HCT116 (cell line): ENCODE results near the gene CHTF18. TPM values are rescaled to one million over a fixed set of nuclear protein-coding genes. Genes with fewer than 3 reads are reported as not detected.

ENCODE experiments used
- ATAC-seq: fragments of 200-7000 bp; cut with Tn5 transposase; 2 replicates; pipeline ENCODE4 v1.9.1; 2020; ENCODE audit warnings: mild to moderate bottlenecking, moderate library complexity
- BruUV-seq: library from RNA; stranded (reverse); fragments of 400-500 nt; replicated peaks from 2 replicates; lab custom pipeline; 2021; lab: Mats Ljungman, UMichigan
- CTCF ChIA-PET: fragments of 300-600 bp; sonication (Branson Sonifier 250); formaldehyde crosslinking; loops from one replicate; lab custom pipeline; 2021; ENCODE audit warnings: antibody characterized with exemption; lab: Charles Lee
- POLR2A ChIA-PET: fragments of 300-600, 350-600 bp; sonication (Branson Sonifier 250); formaldehyde crosslinking; loops from one replicate; lab custom pipeline; 2021; ENCODE audit warnings: antibody characterized with exemption; lab: Charles Lee
- RAD21 ChIA-PET, 2 experiments: fragments of 300-600 bp; sonication (Branson Sonifier 250); formaldehyde crosslinking; loops; one replicate each; lab custom pipeline; 2023; ENCODE audit warnings: low total read pairs in 2 of 2; ENCODE audit not compliant: uncharacterized antibody in 2 of 2, unreplicated experiment in 2 of 2, low non-redundant PET in 1 of 2; lab: Charles Lee
- DNase-seq: peaks from one replicate; pipeline ENCODE4 v3.0.0-alpha.2; 2010; ENCODE audit warnings: low read depth, low spot score
- H2AFZ ChIP-seq: fragments of 200-600 bp; shearing (Covaris generic), sonication (generic); 2 replicates; pipeline ENCODE4 v1.6.1; 2017; ENCODE audit warnings: low read depth, mixed run types, mixed read lengths, antibody characterized with exemption, low read length; ENCODE audit not compliant: poor library complexity, severe bottlenecking
- H3K27ac ChIP-seq: 2 replicates; pipeline ENCODE4 v1.5.1; 2012; ENCODE audit warnings: low read depth, low read length
- H3K27me3 ChIP-seq: fragments of 200-600 bp; sonication (generic); 2 replicates; pipeline ENCODE4 v1.6.1; 2016; ENCODE audit warnings: mixed run types, low read length, mixed read lengths; ENCODE audit not compliant: insufficient read depth
- H3K36me3 ChIP-seq, 2 experiments: fragments of 200-500 bp in 1 of 2; fragments of 200-600 bp in 1 of 2; sonication (Bioruptor generic) in 1 of 2; sonication (generic) in 1 of 2; 2 replicates each; pipeline versions ENCODE4 v1.5.1 to v1.6.1; 2014 to 2016; ENCODE audit warnings: low read length in 2 of 2, inconsistent platforms in 1 of 2, mixed read lengths in 1 of 2, mixed run types in 1 of 2; ENCODE audit not compliant: insufficient read depth in 2 of 2, control insufficient read depth in 1 of 2
- H3K4me1 ChIP-seq, 2 experiments: fragments of 200-600 bp in 1 of 2; sonication (generic) in 1 of 2; 2 replicates each; pipeline versions ENCODE4 v1.5.1 to v1.6.1; 2012 to 2017; ENCODE audit warnings: low read length in 2 of 2, inconsistent platforms in 1 of 2, mild to moderate bottlenecking in 1 of 2, mixed read lengths in 1 of 2, mixed run types in 1 of 2, moderate library complexity in 1 of 2; ENCODE audit not compliant: insufficient read depth in 2 of 2, control insufficient read depth in 1 of 2
- H3K4me2 ChIP-seq: fragments of 200-600 bp; sonication (generic); 2 replicates; pipeline ENCODE4 v1.6.1; 2017; ENCODE audit warnings: mixed run types, low read length, mixed read lengths
- H3K4me3 ChIP-seq, 2 experiments: fragments of 200-600 bp in 1 of 2; sonication (generic) in 1 of 2; replicated peaks in 1 of 2; 2 replicates each; pipeline ENCODE4 v1.5.1; 2011 to 2016; ENCODE audit warnings: low read length in 2 of 2, control low read depth in 1 of 2, low read depth in 1 of 2, mild to moderate bottlenecking in 1 of 2, mixed read lengths in 1 of 2, mixed run types in 1 of 2
- H3K79me2 ChIP-seq: fragments of 200-600 bp; sonication (generic); 2 replicates; pipeline ENCODE4 v1.6.1; 2017; ENCODE audit warnings: mild to moderate bottlenecking, mixed run types, low read length, moderate library complexity, mixed read lengths; ENCODE audit not compliant: insufficient read depth
- H3K9ac ChIP-seq: fragments of 200-600 bp; sonication (generic); 2 replicates; pipeline ENCODE4 v1.6.1; 2016; ENCODE audit warnings: low read length, mixed read lengths
- H3K9me2 ChIP-seq: fragments of 200-600 bp; sonication (generic), shearing (Covaris generic); 2 replicates; pipeline ENCODE4 v1.6.1; 2017; ENCODE audit warnings: mixed run types, mild to moderate bottlenecking, moderate library complexity; ENCODE audit not compliant: insufficient read depth
- H3K9me3 ChIP-seq, 2 experiments: fragments of 200-500 bp in 1 of 2; fragments of 200-600 bp in 1 of 2; sonication (Bioruptor generic) in 1 of 2; sonication (generic) in 1 of 2; 2 replicates each; pipeline ENCODE4 v1.6.1; 2014 to 2017; ENCODE audit warnings: low read length in 2 of 2, mixed read lengths in 2 of 2, inconsistent platforms in 1 of 2, low read depth in 1 of 2, mild to moderate bottlenecking in 1 of 2, mixed run types in 1 of 2, moderate library complexity in 1 of 2; ENCODE audit not compliant: control insufficient read depth in 1 of 2, insufficient read depth in 1 of 2
- H4K20me1 ChIP-seq: fragments of 200-600 bp; sonication (generic), shearing (Covaris generic); 2 replicates; pipeline ENCODE4 v1.6.1; 2017; ENCODE audit warnings: mixed run types, mild to moderate bottlenecking, moderate library complexity; ENCODE audit not compliant: insufficient read depth
- CTCF ChIP-seq, 3 experiments: fragments of 200-600 bp in 1 of 3; sonication (generic) in 1 of 3; IDR thresholded peaks in 2 of 3; conservative IDR thresholded peaks in 1 of 3; 2 replicates each; pipeline ENCODE4 v1.5.1; 2012 to 2017; ENCODE audit warnings: low read depth in 2 of 3, low read length in 2 of 3, antibody characterized with exemption in 1 of 3, borderline replicate concordance in 1 of 3, control low read depth in 1 of 3, mild to moderate bottlenecking in 1 of 3, mixed read lengths in 1 of 3, mixed run types in 1 of 3, moderate library complexity in 1 of 3; ENCODE audit not compliant: insufficient read depth in 1 of 3
- EGR1 ChIP-seq: IDR thresholded peaks from 2 replicates; pipeline ENCODE4 v1.6.1; 2012; ENCODE audit warnings: low read depth
- ELF1 ChIP-seq: IDR thresholded peaks from 2 replicates; pipeline ENCODE4 v1.6.1; 2012; ENCODE audit warnings: low read depth, borderline replicate concordance
- FOSL1 ChIP-seq: IDR thresholded peaks from 2 replicates; pipeline ENCODE4 v1.6.1; 2012; ENCODE audit warnings: low read depth
- MAX ChIP-seq: IDR thresholded peaks from 2 replicates; pipeline ENCODE4 v1.6.1; 2012
- POLR2A ChIP-seq: IDR thresholded peaks from 2 replicates; pipeline ENCODE4 v1.7.0; 2011; ENCODE audit warnings: borderline replicate concordance; ENCODE audit not compliant: insufficient read depth, insufficient read length; ENCODE audit errors: extremely low read depth
- POLR2AphosphoS5 ChIP-seq: IDR thresholded peaks from 2 replicates; pipeline ENCODE4 v1.6.1; 2011; ENCODE audit warnings: mild to moderate bottlenecking, low read depth, low read length, moderate library complexity
- RAD21 ChIP-seq: IDR thresholded peaks from 2 replicates; pipeline ENCODE4 v1.6.1; 2012; ENCODE audit warnings: low read depth, mild to moderate bottlenecking
- REST ChIP-seq: IDR thresholded peaks from 2 replicates; pipeline ENCODE4 v1.6.1; 2012; ENCODE audit warnings: low read depth
- SIN3A ChIP-seq: IDR thresholded peaks from 2 replicates; pipeline ENCODE4 v1.6.1; 2012; ENCODE audit warnings: low read depth
- SP1 ChIP-seq: IDR thresholded peaks from 2 replicates; pipeline ENCODE4 v1.6.1; 2012; ENCODE audit warnings: low read depth
- TCF7L2 ChIP-seq: IDR thresholded peaks from 2 replicates; pipeline ENCODE4 v1.7.0; 2011; ENCODE audit warnings: borderline replicate concordance, inconsistent platforms; ENCODE audit not compliant: insufficient read depth, insufficient read length; ENCODE audit errors: extremely low read depth
- YY1 ChIP-seq: IDR thresholded peaks from 2 replicates; pipeline ENCODE4 v1.6.1; 2011; ENCODE audit warnings: low read length, low read depth, moderate library complexity, mild to moderate bottlenecking; ENCODE audit not compliant: insufficient replicate concordance; ENCODE audit errors: extremely low read depth
- ZBTB33 ChIP-seq: IDR thresholded peaks from 2 replicates; pipeline ENCODE4 v1.6.1; 2011; ENCODE audit warnings: mild to moderate bottlenecking, low read length, moderate library complexity; ENCODE audit not compliant: insufficient replicate concordance; ENCODE audit errors: extremely low read depth
- ZFX ChIP-seq: fragments of 450-650 bp; IDR thresholded peaks from 2 replicates; pipeline ENCODE4 v1.6.1; 2017
- intact Hi-C: fragments of 100-400 bp; cut with micrococcal nuclease; formaldehyde crosslinking; loops from 2 replicates; pipeline ENCODE4 v1.10.0; 2022
- total RNA-seq: library from RNA; stranded (reverse); gene quantifications from one replicate; pipeline ENCODE4 v1.2.1, GENCODE V29; 2021; ENCODE audit not compliant: unreplicated experiment

CHTF18 gene
- total RNA-seq, 1 experiment from 2014 or later: 145 TPM

GRCh38 chr16:740764-741505, 47.5 kb upstream of the CHTF18 start, which contains the start of gene CIAO3:
TSS of gene CIAO3 (minus strand) at chr16:740997. CDS start at chr16:740985, 12 bp downstream.
- peak within 1 kb of the TSS; percentile 62 for H3K27ac ChIP-seq
- H3K4me1 ChIP-seq: peaks cover 8 to 26% of the 10 kb centered on the region in 2 experiments
- ATAC-seq (peak; percentile 80), DNase-seq (peak; percentile 76)
- peak within 1 kb of the TSS; percentile 90 for H3K9ac ChIP-seq
- TSS peak; percentile 83 for BruUV-seq
- H3K79me2 ChIP-seq: peaks cover 12% of the 10 kb centered on the region; the same call in 1 of the 2 replicates
- no peak within 1 kb of the TSS for H2AFZ ChIP-seq
- ChIA-PET POLR2A (interaction anchor here (1.0 to 1.4 kb wide), 4 partner anchors 9 to 21 kb away, joined by 3 to 5 read pairs (median 4); partner anchors contain the start of gene ANTKMT), RAD21 (interaction anchor here in 1 of 2 experiments (1.4 kb wide), 1 partner anchor 20 kb away, joined by 5 read pairs; the partner anchor contains the start of gene MSLN), CTCF (interaction anchor here (0.7 to 2.2 kb wide), 6 partner anchors 10 to 48 kb away, joined by 3 to 9 read pairs (median 4); partner anchors contain the start of genes CHTF18 and RPUSD1)
- H3K4me3 ChIP-seq: peak within 1 kb of the TSS; percentile 84 to 90
- TF ChIP-seq RAD21: peak; percentile 36; the same call in 1 of the 2 replicates
- peak; percentile 67; the same call in 1 of the 2 replicates for TF ChIP-seq EGR1
- peak; percentile 96 for TF ChIP-seq YY1
- TF ChIP-seq ZFX: peak; percentile 77; the same call in 1 of the 2 replicates
- peak; percentile 92 for TF ChIP-seq MAX
- TF ChIP-seq POLR2AphosphoS5: peak; percentile 84
- TF ChIP-seq SIN3A: peak; percentile 91
- peak; percentile 80; the same call in 1 of the 2 replicates for TF ChIP-seq SP1
- TF ChIP-seq ELF1: peak; percentile 100
- TF ChIP-seq TCF7L2: no peak
- TF ChIP-seq POLR2A: peak; percentile 69
- peak; percentile 25 for TF ChIP-seq ZBTB33
- no peak for TF ChIP-seq REST
- TF ChIP-seq FOSL1: no peak
- TF ChIP-seq CTCF (IDR thresholded peaks at IDR 0.05 in 2 of 3, conservative IDR thresholded peaks at IDR 0.05 in 1 of 3; ENCODE audit: borderline replicate concordance in 1 of 3, insufficient read depth in 1 of 3, low read depth in 2 of 3, low read length in 2 of 3): peak; percentile 63 to 81 (median 75)
- no peaks in the 10 kb centered on the region for H3K27me3 ChIP-seq
- H3K36me3 ChIP-seq: peaks cover 3 to 9% of the 10 kb centered on the region in 2 experiments; a peak in 3 of 4 replicates
- no peaks in the 10 kb centered on the region for H4K20me1 ChIP-seq
- H3K9me2 ChIP-seq: no peaks in the 10 kb centered on the region
- H3K9me3 ChIP-seq: no peaks in the 10 kb centered on the region
- peak within 1 kb of the TSS; percentile 95 for H3K4me2 ChIP-seq
- intact Hi-C loops: no loop called here
